Chondrocyte (in vitro differentiated cells): ENCODE results near the gene SLC22A1. TPM values are rescaled to one million over a fixed set of nuclear protein-coding genes. Genes with fewer than 3 reads are reported as not detected.
"Not testable (repeated sequence)": the region's sequence is repeated elsewhere in the genome, so short reads cannot be mapped to it uniquely, and the experiment has no call there.

Experiments
- DNase-seq: peaks from one replicate; pipeline ENCODE4 v3.0.0; 2021; ENCODE audit warnings: mixed read lengths, low spot score
- H3K27ac Mint-ChIP-seq: one replicate; pipeline ENCODE4 v1.8.0; 2021; ENCODE audit warnings: mild to moderate bottlenecking, moderate library complexity, mixed read lengths; ENCODE audit not compliant: unreplicated experiment
- H3K27me3 Mint-ChIP-seq: 2 replicates; pipeline ENCODE4 v1.8.0; 2021; ENCODE audit warnings: low read depth, mixed read lengths
- H3K36me3 Mint-ChIP-seq: 2 replicates; pipeline ENCODE4 v1.8.0; 2021; ENCODE audit warnings: low read depth, mixed read lengths
- H3K4me1 Mint-ChIP-seq: 2 replicates; pipeline ENCODE4 v1.8.0; 2021; ENCODE audit warnings: low read depth, mild to moderate bottlenecking, mixed read lengths
- H3K4me3 Mint-ChIP-seq: one replicate; pipeline ENCODE4 v1.8.0; 2021; ENCODE audit warnings: mild to moderate bottlenecking, moderate library complexity, mixed read lengths; ENCODE audit not compliant: unreplicated experiment
- H3K9me3 Mint-ChIP-seq: 2 replicates; pipeline ENCODE4 v1.8.0; 2021; ENCODE audit warnings: low read depth, mixed read lengths
- total RNA-seq: library from RNA; stranded (reverse); gene quantifications from 3 replicates; pipeline ENCODE4 v1.2.1, GENCODE V29; 2021
- TF ChIP-seq, protein P1 (sequence below): fragments of 200-600 bp; sonication (generic); IDR thresholded peaks from 2 replicates; pipeline ENCODE4 v1.5.0; 2021; ENCODE audit warnings: antibody characterized with exemption, mild to moderate bottlenecking, moderate library complexity

Gene SLC22A1
- total RNA-seq, 1 donor from 2014 or later: 2.9 TPM

DNA sequence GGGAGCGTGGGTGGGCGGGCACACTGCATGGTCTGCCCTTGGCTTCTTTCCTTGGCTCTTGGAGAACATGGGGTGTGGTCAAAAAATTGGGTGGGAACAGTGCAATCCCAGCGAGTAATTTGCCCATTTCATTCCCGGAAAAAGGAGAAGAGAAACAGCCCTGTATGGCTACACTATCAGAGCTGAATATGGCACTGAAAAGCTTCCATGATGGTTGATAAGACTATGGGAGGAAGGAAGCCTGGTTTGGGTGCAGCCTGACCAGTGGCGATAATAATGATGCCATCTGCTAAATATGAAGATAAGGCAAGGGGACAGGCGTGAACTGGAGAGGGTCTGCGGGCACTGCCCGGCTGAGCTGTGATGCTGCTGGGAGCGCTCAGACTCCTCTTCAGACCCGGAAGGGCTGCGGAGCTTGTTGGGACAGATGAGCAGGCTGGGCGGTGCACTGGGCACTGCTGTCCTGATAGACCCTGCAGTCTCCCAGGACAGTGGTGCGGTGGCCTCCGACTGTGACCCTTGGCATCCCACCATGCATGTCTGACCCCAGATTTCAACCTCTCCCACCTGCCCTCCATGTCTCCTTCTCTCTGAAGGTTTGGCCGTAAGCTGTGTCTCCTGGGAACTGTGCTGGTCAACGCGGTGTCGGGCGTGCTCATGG, 10.2 kb downstream of the SLC22A1 start:
- H3K27me3 Mint-ChIP-seq: no peaks in the 10 kb centered on the region
- no peak for DNase-seq
- H3K36me3 Mint-ChIP-seq: peaks cover 12% of the 10 kb centered on the region
- TF ChIP-seq, protein P1, sequence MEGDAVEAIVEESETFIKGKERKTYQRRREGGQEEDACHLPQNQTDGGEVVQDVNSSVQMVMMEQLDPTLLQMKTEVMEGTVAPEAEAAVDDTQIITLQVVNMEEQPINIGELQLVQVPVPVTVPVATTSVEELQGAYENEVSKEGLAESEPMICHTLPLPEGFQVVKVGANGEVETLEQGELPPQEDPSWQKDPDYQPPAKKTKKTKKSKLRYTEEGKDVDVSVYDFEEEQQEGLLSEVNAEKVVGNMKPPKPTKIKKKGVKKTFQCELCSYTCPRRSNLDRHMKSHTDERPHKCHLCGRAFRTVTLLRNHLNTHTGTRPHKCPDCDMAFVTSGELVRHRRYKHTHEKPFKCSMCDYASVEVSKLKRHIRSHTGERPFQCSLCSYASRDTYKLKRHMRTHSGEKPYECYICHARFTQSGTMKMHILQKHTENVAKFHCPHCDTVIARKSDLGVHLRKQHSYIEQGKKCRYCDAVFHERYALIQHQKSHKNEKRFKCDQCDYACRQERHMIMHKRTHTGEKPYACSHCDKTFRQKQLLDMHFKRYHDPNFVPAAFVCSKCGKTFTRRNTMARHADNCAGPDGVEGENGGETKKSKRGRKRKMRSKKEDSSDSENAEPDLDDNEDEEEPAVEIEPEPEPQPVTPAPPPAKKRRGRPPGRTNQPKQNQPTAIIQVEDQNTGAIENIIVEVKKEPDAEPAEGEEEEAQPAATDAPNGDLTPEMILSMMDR: no peak
- H3K9me3 Mint-ChIP-seq: no peaks in the 10 kb centered on the region
- H3K4me1 Mint-ChIP-seq: peaks cover 12% of the 10 kb centered on the region
- no peak overlapping the region for H3K27ac Mint-ChIP-seq
- H3K4me3 Mint-ChIP-seq: no peak overlapping the region

DNA sequence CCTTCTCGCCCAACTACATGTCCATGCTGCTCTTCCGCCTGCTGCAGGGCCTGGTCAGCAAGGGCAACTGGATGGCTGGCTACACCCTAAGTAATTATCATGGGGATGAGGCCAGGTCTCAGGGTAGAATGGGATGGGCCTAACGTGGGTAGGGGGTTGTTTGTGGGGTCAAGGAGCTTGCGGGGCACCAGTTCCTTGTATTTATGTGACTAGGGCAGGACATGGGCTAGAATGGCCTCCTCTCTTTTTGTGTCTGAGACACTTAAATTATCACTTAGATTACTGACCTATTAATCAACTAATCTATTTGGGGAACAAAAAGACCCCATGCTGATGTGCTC, 10.7 kb downstream of the SLC22A1 start:
- peaks cover 12% of the 10 kb centered on the region for H3K4me1 Mint-ChIP-seq
- peak overlapping the region; percentile 33 for H3K27ac Mint-ChIP-seq
- H3K9me3 Mint-ChIP-seq: no peaks in the 10 kb centered on the region
- no peak overlapping the region for H3K4me3 Mint-ChIP-seq
- H3K27me3 Mint-ChIP-seq: no peaks in the 10 kb centered on the region
- TF ChIP-seq, protein P1: no peak
- H3K36me3 Mint-ChIP-seq: peaks cover 12% of the 10 kb centered on the region
- DNase-seq: no peak

DNA sequence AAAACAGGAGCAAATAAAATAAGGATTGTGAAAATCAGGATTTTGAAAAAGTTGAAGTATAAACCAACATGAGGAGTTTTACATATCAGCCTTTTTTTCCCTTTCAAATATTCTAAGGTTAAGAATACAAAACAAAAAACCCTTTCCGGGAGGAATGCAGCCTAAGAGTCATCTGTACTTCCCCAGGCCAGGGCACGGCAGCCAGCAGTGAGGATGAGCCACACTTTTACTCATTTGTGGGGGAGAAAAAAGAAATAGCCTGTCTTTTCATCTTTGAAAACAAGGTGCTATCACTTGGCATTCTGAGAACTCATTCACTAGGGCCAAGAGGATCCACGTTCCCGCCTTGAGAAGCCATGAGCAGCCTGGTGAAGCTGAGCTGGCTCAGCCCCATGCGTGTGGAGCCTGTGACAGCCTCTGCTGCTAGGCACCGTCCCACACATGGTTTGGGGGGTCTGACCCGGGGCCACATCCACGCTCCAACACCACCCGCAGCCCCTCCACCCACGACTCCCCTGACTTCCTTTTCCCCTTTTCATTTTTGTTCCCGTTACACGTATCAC, 11.2 kb downstream of the SLC22A1 start:
- H3K4me1 Mint-ChIP-seq: peaks cover 13% of the 10 kb centered on the region
- no peaks in the 10 kb centered on the region for H3K27me3 Mint-ChIP-seq
- no peak overlapping the region for H3K4me3 Mint-ChIP-seq
- DNase-seq: no peak
- no peaks in the 10 kb centered on the region for H3K9me3 Mint-ChIP-seq
- TF ChIP-seq, protein P1: no peak
- H3K27ac Mint-ChIP-seq: peak overlapping the region; percentile 22
- peaks cover 12% of the 10 kb centered on the region for H3K36me3 Mint-ChIP-seq

DNA sequence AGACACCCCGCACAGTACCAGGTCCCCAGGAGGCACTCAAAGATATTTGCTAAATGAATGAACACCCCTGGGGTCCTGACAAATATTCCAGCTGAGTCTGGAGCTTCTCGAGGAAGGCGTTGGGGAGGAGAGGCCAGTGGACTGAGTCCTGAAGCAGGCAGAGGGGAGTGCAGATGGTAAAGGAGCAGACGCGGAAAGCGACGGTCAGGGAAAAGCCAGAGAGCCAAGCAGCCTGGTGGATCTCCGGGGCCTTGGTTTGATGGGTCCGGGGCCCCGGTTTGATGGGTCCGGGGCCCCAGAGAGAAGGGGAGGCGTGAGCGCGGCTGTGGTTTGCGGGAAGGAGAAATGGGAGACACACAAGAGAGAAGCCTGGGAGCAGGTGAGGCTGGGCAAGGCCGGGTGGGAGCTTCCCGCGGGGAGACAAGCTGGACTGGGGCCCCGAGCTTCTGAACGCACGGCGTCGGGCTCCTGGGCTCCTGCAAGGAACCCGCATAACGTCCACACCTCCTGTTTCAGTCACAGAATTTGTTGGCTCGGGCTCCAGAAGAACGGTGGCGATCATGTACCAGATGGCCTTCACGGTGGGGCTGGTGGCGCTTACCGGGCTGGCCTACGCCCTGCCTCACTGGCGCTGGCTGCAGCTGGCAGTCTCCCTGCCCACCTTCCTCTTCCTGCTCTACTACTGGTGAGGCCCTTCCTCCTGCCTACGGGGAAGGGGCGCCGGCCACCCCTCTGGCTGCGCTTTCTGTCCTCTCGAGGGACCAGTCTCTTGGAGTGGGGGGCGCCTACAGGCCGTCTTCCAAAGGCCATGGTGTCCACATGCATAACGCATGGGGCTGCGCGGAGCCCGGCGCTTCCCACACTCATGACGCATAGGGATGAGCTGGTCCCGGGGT, 12.1 kb downstream of the SLC22A1 start:
- no peak overlapping the region for H3K27ac Mint-ChIP-seq
- H3K36me3 Mint-ChIP-seq: peaks cover 12% of the 10 kb centered on the region
- no peak overlapping the region for H3K4me3 Mint-ChIP-seq
- H3K27me3 Mint-ChIP-seq: no peaks in the 10 kb centered on the region
- peaks cover 21% of the 10 kb centered on the region for H3K4me1 Mint-ChIP-seq
- H3K9me3 Mint-ChIP-seq: no peaks in the 10 kb centered on the region
- TF ChIP-seq, protein P1: no peak
- DNase-seq: no peak

DNA sequence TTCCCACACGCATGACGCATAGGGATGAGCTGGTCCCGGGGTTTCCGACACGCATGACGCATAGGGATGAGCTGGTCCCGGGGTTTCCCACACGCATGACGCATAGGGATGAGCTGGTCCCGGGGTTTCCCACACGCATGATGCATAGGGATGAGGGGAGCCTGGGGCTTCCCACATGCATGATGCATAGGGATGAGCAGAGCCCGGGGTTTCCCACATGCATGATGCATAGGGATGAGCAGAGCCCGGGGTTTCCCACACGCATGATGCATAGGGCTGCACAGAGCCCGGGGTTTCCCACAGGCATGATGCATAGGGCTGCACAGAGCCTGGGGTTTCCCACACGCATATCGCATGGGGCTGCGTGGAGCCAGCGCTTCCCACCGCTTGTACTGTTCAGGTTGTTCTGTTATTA, 12.7 kb downstream of the SLC22A1 start:
- not testable (repeated sequence) for H3K27me3 Mint-ChIP-seq
- peaks cover 28% of the 10 kb centered on the region for H3K4me1 Mint-ChIP-seq

More for the DNA sequence above, 12.7 kb downstream of the SLC22A1 start:
- not testable (repeated sequence) for H3K4me3 Mint-ChIP-seq, DNase-seq, H3K27ac Mint-ChIP-seq, H3K9me3 Mint-ChIP-seq
- H3K36me3 Mint-ChIP-seq: peaks cover 12% of the 10 kb centered on the region
